ENCODE data around the gene RTL1.

Gene RTL1

GRCh38 chr14:100898935-100899883 lies 4.3 kb downstream of the RTL1 start:
- no peak overlapping the region for H3K4me3 ChIP-seq (ENCODE audit: low read depth in 1 of 2, low read length in 2 of 2)
- peaks cover 0 to 11% of the 10 kb centered on the region in 2 donors for H3K4me1 ChIP-seq (ENCODE audit: control insufficient read depth in 1 of 2, insufficient read depth in 2 of 2, low read length in 2 of 2)
- H3K27me3 ChIP-seq (ENCODE audit: control insufficient read depth in 1 of 2, insufficient read depth in 2 of 2, low read length in 2 of 2) = peaks cover 30 to 39% of the 10 kb centered on the region in 2 donors
- no peak overlapping the region for H3K27ac ChIP-seq (ENCODE audit: low read depth, low read length)
- no peaks in the 10 kb centered on the region for H3K9me3 ChIP-seq (ENCODE audit: control insufficient read depth in 1 of 2, low read length in 2 of 2)
- H3K36me3 ChIP-seq (ENCODE audit: control insufficient read depth in 1 of 2, insufficient read depth in 2 of 2, low read length in 2 of 2) = no peaks in the 10 kb centered on the region
- no peak overlapping the region for H3K9ac ChIP-seq (ENCODE audit: low read depth in 1 of 2, low read length in 2 of 2)

DNA sequence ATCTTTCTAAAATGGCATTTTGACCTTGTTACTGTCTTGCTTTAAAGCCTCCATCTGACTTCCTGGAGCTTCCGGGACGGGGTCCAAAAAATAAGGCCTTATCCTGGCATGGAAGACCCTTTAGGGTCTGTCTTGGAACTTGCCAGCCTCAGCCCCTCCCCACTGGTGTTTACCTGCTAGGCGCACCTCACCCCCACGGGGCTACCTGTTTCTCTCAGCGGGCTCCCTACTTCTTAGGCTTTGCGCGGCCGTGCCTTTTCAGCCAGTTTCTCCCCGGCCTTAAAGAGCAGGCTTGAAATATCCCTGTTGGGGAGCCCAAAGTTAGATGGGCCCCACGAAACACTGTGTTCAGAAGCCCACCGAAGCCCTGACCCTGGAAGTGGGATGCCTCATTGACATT lies 5.1 kb downstream of the RTL1 start:
- H3K4me1 ChIP-seq (ENCODE audit: control insufficient read depth in 1 of 2, insufficient read depth in 2 of 2, low read length in 2 of 2) = peaks cover 0 to 11% of the 10 kb centered on the region in 2 donors
- no peak overlapping the region for H3K27ac ChIP-seq (ENCODE audit: low read depth, low read length)
- no peak overlapping the region for H3K9ac ChIP-seq (ENCODE audit: low read depth in 1 of 2, low read length in 2 of 2)
- peaks cover 30 to 37% of the 10 kb centered on the region in 2 donors for H3K27me3 ChIP-seq (ENCODE audit: control insufficient read depth in 1 of 2, insufficient read depth in 2 of 2, low read length in 2 of 2)
- no peaks in the 10 kb centered on the region for H3K9me3 ChIP-seq (ENCODE audit: control insufficient read depth in 1 of 2, low read length in 2 of 2)
- no peaks in the 10 kb centered on the region for H3K36me3 ChIP-seq (ENCODE audit: control insufficient read depth in 1 of 2, insufficient read depth in 2 of 2, low read length in 2 of 2)
- no peak overlapping the region for H3K4me3 ChIP-seq (ENCODE audit: low read depth in 1 of 2, low read length in 2 of 2)

DNA sequence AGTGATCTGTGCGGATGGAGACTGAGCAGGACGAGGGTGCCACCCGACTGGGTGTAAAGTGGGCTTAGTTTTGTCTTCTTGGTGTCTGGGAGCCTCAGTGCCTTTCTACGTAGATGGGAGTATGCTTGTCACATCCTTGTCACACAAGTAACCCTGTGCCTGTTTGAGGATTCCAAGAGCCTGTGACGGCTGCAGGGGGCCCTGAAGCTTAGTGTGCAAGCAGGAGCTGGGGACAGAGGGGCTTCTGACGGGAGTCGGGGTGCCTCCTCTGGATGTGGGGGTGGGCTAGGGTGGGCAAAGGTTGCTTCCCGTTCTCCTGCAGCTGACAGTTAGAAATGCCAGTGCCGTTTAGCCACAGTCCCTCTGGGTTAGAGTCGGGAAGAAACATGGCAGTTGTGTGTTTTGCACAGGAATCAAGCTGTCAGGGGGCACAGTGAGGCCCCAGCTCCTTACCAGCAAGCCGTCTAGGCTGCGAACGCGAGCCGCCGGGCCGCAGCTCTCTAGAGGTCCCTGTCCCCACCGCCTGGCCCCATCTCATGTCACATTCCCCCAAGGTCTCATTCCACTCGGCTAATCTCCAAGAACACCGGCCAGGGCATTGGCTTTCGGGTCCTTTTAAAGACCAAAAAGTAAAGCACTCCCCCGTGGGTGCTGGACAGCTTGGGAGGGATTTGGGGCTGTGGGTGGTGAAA lies 7.0 kb downstream of the RTL1 start:
- H3K9ac ChIP-seq (ENCODE audit: low read depth in 1 of 2, low read length in 2 of 2) = no peak overlapping the region
- H3K27me3 ChIP-seq (ENCODE audit: control insufficient read depth in 1 of 2, insufficient read depth in 2 of 2, low read length in 2 of 2) = peaks cover 26 to 29% of the 10 kb centered on the region in 2 donors
- no peak overlapping the region for H3K4me3 ChIP-seq (ENCODE audit: low read depth in 1 of 2, low read length in 2 of 2)
- H3K4me1 ChIP-seq (ENCODE audit: control insufficient read depth in 1 of 2, insufficient read depth in 2 of 2, low read length in 2 of 2) = peaks cover 0 to 11% of the 10 kb centered on the region in 2 donors
- no peaks in the 10 kb centered on the region for H3K9me3 ChIP-seq (ENCODE audit: control insufficient read depth in 1 of 2, low read length in 2 of 2)
- H3K27ac ChIP-seq (ENCODE audit: low read depth, low read length) = no peak overlapping the region
- no peaks in the 10 kb centered on the region for H3K36me3 ChIP-seq (ENCODE audit: control insufficient read depth in 1 of 2, insufficient read depth in 2 of 2, low read length in 2 of 2)

DNA sequence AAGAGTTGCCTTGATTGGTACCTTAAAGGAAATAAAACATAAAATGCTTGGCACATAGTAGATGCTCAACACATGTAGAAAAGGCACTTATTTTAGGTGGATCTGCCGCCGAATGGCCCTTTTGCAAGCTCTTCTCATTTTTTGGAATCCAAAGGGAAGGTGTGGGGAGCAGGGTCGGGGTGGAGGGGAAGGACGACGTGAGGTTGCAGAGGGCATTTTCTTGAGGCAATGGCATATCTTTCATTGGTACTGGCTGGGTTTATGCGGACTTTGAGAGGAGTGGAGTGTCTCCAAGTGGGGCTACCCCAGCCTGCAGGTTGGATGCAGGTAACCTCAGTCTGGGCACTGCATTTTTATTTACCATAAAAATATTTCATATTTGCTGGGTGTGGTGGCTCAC lies 8.1 kb downstream of the RTL1 start:
- Histone ChIP-seq H3K9me3 (ENCODE audit: control insufficient read depth in 1 of 2, low read length in 2 of 2) (no peaks in the 10 kb centered on the region), H3K9ac (ENCODE audit: low read depth in 1 of 2, low read length in 2 of 2) (no peak overlapping the region), H3K4me1 (ENCODE audit: control insufficient read depth in 1 of 2, insufficient read depth in 2 of 2, low read length in 2 of 2) (peaks cover 0 to 8% of the 10 kb centered on the region in 2 donors), H3K27me3 (ENCODE audit: control insufficient read depth in 1 of 2, insufficient read depth in 2 of 2, low read length in 2 of 2) (peaks cover 18 to 23% of the 10 kb centered on the region in 2 donors), H3K27ac (ENCODE audit: low read depth, low read length) (no peak overlapping the region), H3K36me3 (ENCODE audit: control insufficient read depth in 1 of 2, insufficient read depth in 2 of 2, low read length in 2 of 2) (no peaks in the 10 kb centered on the region), H3K4me3 (ENCODE audit: low read depth in 1 of 2, low read length in 2 of 2) (no peak overlapping the region)

DNA sequence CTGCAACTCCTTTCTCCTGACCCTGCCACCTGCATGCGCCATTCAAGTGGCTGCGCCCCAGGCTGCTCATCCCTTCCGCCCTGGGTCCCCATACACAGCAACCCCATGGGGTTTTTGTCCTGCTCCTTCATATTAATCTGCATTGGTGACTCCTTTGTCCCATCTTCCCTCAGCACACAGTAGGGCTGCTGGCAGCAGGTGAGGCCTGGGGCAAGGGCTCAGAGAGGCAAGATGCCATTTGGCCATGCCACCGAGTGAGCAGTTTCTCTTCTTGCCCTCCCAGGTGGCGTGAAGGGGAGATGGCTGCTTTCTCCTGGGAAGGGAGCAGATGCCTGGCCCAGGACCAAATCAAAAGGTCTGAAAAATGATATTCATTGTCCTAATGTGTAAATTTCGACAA lies 9.1 kb downstream of the RTL1 start:
- Histone ChIP-seq H3K27me3 (ENCODE audit: control insufficient read depth in 1 of 2, insufficient read depth in 2 of 2, low read length in 2 of 2) (peaks cover 15% of the 10 kb centered on the region in 2 donors), H3K4me3 (ENCODE audit: low read depth in 1 of 2, low read length in 2 of 2) (no peak overlapping the region), H3K9me3 (ENCODE audit: control insufficient read depth in 1 of 2, low read length in 2 of 2) (no peaks in the 10 kb centered on the region), H3K36me3 (ENCODE audit: control insufficient read depth in 1 of 2, insufficient read depth in 2 of 2, low read length in 2 of 2) (no peaks in the 10 kb centered on the region), H3K27ac (ENCODE audit: low read depth, low read length) (no peak overlapping the region), H3K9ac (ENCODE audit: low read depth in 1 of 2, low read length in 2 of 2) (no peak overlapping the region), H3K4me1 (ENCODE audit: control insufficient read depth in 1 of 2, insufficient read depth in 2 of 2, low read length in 2 of 2) (no peaks in the 10 kb centered on the region)

DNA sequence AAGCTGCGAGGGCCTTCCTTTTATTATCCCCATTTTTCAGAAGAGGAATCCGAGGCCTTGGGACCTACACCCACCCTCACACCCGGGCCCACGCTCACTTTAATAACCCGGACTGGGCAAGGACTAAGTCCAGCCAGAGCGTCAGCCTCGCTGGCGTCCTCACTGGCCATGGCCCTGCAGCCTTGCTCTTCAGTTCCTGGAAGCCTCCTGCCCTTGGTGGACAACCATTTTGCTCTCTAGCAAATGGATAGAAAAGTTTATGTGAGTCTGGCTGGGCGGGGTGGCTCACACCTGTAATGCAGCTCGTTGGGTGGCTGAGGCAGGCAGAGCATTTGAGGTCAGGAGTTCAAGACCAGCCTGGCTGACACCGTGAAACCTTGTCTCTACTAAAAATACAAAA lies 9.8 kb downstream of the RTL1 start:
- H3K4me3 ChIP-seq (ENCODE audit: low read depth in 1 of 2, low read length in 2 of 2) = no peak overlapping the region
- H3K9ac ChIP-seq (ENCODE audit: low read depth in 1 of 2, low read length in 2 of 2) = no peak overlapping the region
- H3K27me3 ChIP-seq (ENCODE audit: control insufficient read depth in 1 of 2, insufficient read depth in 2 of 2, low read length in 2 of 2) = peaks cover 9 to 10% of the 10 kb centered on the region in 2 donors
- H3K4me1 ChIP-seq (ENCODE audit: control insufficient read depth in 1 of 2, insufficient read depth in 2 of 2, low read length in 2 of 2) = no peaks in the 10 kb centered on the region
- no peaks in the 10 kb centered on the region for H3K9me3 ChIP-seq (ENCODE audit: control insufficient read depth in 1 of 2, low read length in 2 of 2)
- no peak overlapping the region for H3K27ac ChIP-seq (ENCODE audit: low read depth, low read length)
- H3K36me3 ChIP-seq (ENCODE audit: control insufficient read depth in 1 of 2, insufficient read depth in 2 of 2, low read length in 2 of 2) = no peaks in the 10 kb centered on the region

DNA sequence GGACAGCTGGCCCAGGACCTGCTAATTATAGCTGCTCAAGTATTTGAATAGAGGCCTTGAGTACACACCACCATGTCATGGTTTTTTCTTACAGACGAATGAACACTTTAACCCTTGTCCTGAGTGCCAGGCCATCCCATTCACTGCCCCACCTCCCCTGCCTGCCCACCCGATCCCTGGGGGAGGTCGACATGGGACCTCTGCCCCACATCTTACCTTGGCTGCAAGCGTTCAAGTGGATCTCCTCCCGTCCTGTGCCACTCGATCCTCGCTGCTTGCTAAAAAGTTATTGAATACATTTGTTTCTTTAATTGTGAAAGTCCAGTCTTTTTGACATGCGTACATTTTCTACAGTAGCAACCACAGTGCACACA lies 10.3 kb downstream of the RTL1 start:
- Histone ChIP-seq H3K4me3 (ENCODE audit: low read depth in 1 of 2, low read length in 2 of 2) (no peak overlapping the region), H3K9me3 (ENCODE audit: control insufficient read depth in 1 of 2, low read length in 2 of 2) (no peaks in the 10 kb centered on the region), H3K4me1 (ENCODE audit: control insufficient read depth in 1 of 2, insufficient read depth in 2 of 2, low read length in 2 of 2) (no peaks in the 10 kb centered on the region), H3K36me3 (ENCODE audit: control insufficient read depth in 1 of 2, insufficient read depth in 2 of 2, low read length in 2 of 2) (no peaks in the 10 kb centered on the region), H3K9ac (ENCODE audit: low read depth in 1 of 2, low read length in 2 of 2) (no peak overlapping the region), H3K27ac (ENCODE audit: low read depth, low read length) (no peak overlapping the region), H3K27me3 (ENCODE audit: control insufficient read depth in 1 of 2, insufficient read depth in 2 of 2, low read length in 2 of 2) (peaks cover 4 to 6% of the 10 kb centered on the region in 2 donors)

- H3K9me3 ChIP-seq (ENCODE audit: control insufficient read depth in 1 of 2, low read length in 2 of 2) = no peaks in the 10 kb centered on the region
- H3K4me3 ChIP-seq (ENCODE audit: low read depth in 1 of 2, low read length in 2 of 2) = no peak overlapping the region
- no peaks in the 10 kb centered on the region for H3K4me1 ChIP-seq (ENCODE audit: control insufficient read depth in 1 of 2, insufficient read depth in 2 of 2, low read length in 2 of 2)
- H3K27me3 ChIP-seq (ENCODE audit: control insufficient read depth in 1 of 2, insufficient read depth in 2 of 2, low read length in 2 of 2) = peaks cover 4 to 6% of the 10 kb centered on the region in 2 donors
- H3K9ac ChIP-seq (ENCODE audit: low read depth in 1 of 2, low read length in 2 of 2) = no peak overlapping the region
- H3K36me3 ChIP-seq (ENCODE audit: control insufficient read depth in 1 of 2, insufficient read depth in 2 of 2, low read length in 2 of 2) = no peaks in the 10 kb centered on the region
- no peak overlapping the region for H3K27ac ChIP-seq (ENCODE audit: low read depth, low read length)
These were observed 10.9 kb downstream of the RTL1 start for GRCh38 chr14:100892496-100893227.

- H3K4me3 ChIP-seq (ENCODE audit: low read depth in 1 of 2, low read length in 2 of 2) = no peak overlapping the region
- no peaks in the 10 kb centered on the region for H3K4me1 ChIP-seq (ENCODE audit: control insufficient read depth in 1 of 2, insufficient read depth in 2 of 2, low read length in 2 of 2)
- H3K27ac ChIP-seq (ENCODE audit: low read depth, low read length) = no peak overlapping the region
- H3K27me3 ChIP-seq (ENCODE audit: control insufficient read depth in 1 of 2, insufficient read depth in 2 of 2, low read length in 2 of 2) = peaks cover 2 to 4% of the 10 kb centered on the region in 2 donors
- H3K36me3 ChIP-seq (ENCODE audit: control insufficient read depth in 1 of 2, insufficient read depth in 2 of 2, low read length in 2 of 2) = no peaks in the 10 kb centered on the region
- no peaks in the 10 kb centered on the region for H3K9me3 ChIP-seq (ENCODE audit: control insufficient read depth in 1 of 2, low read length in 2 of 2)
- no peak overlapping the region for H3K9ac ChIP-seq (ENCODE audit: low read depth in 1 of 2, low read length in 2 of 2)
These were observed 11.7 kb downstream of the RTL1 start for GRCh38 chr14:100891501-100892445.
